GM04504 (cell line): ENCODE results near the gene C11orf68.

Source experiments
- DNase-seq: peaks from one replicate; pipeline ENCODE4 v3.0.0-alpha.2; 2012; ENCODE audit warnings: low read depth

The C11orf68 gene

DNA sequence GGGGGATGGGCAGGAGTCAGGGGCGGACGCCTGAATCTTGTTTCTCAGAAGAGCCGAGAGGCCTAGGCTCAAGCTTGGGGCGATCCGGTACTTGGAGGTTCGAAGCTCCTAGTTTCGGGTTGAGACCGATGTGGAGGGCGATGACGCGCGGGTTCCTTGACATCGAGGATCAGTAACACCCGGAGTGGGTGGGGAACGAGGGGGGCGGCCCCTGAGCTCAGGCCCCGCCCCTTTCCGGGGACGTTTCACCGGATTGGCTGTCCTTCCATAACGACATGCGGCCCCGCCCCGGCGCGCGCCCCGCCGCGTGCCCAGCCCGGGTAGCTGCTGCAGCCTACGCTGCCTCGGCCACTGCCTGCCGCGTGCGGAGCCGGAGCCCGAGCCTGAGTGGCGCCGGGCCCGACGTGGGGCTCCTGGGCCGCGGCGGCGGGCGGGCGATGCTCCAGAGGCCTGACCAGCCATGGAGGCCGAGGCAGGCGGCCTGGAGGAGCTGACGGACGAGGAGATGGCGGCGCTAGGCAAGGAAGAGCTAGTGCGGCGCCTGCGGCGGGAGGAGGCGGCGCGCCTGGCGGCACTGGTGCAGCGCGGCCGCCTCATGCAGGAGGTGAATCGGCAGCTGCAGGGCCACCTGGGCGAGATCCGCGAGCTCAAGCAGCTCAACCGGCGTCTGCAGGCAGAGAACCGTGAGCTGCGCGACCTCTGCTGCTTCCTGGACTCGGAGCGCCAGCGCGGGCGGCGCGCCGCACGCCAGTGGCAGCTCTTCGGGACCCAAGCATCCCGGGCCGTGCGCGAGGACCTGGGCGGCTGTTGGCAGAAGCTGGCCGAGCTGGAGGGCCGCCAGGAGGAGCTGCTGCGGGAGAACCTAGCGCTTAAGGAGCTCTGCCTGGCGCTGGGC, 28.3 kb downstream of the C11orf68 start, which contains the start of gene CCDC85B:
TSS of gene CCDC85B (plus strand) at position 350 of the 895 bp plus-strand sequence. CDS start at position 461, 111 bp downstream.
- DNase-seq, result peak; percentile 93

DNA sequence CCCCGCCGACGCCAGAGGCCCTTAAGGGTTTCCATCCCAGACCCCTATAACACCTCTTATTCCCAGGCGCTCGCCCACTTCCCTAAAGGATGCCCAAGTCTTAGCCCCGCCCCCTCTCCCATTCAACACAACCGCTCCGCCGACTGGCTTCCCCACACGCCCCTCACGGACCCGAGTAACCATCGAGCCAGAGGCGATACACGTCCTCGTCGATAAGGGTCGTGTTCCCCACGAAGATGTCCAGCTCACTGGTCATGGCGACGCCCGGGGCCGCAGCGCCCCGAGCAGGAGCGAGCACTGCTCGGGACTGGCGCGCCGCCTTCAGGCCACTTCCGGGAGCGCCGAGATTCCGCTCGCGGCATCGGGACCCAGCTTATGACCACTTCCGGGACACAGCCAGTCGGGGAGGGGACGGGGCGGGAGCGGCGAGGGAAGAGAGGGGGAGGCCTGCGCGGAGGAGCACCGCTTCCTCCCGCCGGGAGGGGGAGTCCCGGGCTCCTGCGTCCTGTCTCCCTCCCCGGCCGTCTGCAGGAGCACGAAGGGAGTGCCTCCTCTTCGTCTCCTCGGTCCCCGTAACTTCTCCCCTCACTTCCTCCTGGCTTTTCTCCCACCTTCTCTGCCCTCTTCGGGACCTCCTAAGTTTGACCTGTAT, 30.6 kb downstream of the C11orf68 start, which contains the start of gene FIBP:
TSS of gene FIBP (minus strand) at position 309 of the 652 bp plus-strand sequence. CDS start at position 256, 53 bp downstream.
- DNase-seq, result peak; percentile 95

DNA sequence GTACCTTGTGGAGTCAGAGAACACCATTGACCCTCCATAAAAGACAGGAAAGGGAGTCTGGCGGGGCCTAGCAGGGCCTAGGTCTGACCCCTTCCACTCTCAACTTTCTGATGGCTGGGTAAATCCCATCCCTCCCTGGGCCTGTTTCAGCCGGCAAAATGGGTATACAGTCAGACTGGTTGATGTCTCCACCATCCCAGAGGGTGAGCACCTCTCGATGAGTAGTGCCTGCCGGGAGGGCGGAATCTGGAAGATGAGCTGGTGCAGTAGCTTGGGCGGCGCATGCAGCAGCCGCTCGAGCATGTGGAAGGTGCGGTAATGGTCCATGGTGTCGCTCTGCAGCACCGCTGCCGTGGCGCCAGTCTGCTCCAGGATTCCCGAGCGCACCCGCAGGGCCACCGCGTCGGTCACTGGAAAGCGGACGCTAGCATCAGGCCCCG, 31.1 kb downstream of the C11orf68 start:
- no peak for DNase-seq

DNA sequence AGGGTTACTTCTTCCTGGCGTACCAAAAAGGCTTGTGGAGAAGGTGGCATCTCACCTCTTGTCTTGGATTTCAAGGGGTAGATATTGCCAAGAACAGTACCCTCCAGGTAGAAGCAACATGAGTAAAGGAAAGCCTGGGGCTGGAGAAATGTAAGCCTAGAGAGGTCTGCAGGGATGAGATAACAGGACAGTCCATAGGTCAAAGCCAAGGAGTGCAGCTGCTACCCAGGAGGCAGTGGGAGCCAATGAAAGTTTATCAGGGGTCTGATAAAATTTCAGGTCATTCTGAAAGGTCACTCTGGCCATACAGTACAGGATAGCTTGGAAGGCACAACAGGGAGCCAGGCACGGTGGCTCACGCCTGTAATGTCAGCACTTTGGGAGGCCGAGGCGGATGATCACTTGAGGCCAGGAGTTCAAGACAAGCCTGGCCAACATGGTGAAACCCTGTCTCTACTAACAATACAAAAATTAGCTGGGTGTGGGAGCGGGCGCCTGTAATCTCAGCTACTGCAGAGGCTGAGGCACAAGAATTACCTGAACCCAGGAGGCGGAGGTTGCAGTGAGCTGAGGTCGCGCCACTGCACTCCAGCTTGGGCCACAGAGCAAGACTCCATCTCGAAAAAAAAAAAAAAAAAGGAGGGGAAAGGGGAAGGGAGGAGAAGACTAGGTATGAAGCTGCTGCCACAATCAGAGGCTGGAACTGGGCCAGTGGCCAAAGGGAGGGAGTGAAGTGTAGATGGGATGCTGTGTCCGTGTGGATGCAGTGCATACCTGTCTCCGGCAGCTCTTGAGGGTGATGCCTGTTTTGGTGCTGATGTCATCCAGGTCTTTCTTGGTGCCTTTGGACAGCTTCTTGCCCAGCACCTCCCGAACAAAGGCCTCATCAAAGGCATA, 31.8 kb downstream of the C11orf68 start:
- DNase-seq, result no peak

DNA sequence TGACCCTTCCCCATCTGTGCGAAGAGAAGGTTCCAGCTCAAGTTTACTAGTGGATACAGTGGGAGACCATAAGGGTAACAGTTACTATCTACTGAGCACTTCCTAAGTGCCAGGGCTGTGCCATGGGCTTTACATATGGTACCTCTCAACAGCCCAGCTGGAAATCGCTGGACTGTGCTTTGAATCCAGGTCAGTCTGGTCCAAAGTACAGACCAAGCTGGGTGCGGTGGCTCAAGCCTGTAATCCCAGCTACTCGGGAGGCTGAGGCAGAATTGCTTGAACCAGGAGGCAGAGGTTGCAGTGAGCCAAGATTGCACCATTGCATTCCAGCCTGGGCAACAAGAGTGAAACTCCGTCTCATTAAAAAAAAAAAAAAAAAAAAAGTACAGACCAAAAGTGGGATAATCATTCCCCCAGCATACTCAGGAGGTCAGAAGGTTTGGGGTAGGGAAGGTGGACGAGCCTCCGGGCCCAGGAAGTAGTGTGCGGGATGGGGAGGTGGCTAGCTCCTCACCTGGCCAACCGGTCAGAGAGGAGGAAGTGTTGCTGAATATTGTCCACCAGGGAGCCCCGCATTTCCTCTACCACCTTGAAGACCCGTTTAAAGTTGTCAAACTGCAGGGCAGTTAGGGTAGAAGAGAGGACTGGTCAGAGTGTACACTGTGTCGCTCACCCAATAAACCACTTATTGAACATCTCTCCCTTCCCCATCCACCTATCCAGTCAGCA, 32.9 kb downstream of the C11orf68 start:
- DNase-seq, result no peak

DNA sequence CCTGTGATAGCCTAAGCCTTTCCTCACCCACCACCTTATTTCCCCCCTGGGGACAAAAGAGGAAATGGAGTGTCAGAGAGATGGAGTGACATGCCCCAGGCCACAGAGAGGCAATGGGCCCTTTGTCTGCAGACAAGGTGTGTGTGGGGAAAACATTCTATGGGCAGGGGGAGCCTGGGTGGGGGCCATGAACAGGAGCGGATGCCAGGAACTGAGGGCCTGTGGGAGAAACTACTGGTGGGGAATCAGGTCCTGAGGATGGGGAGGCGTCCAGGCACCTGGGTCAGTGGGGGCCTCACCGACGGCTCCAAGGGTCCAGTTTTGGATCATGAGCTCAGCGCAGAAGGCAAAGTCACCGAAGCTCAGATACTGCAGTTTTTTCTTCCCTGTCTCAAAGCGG, 33.6 kb downstream of the C11orf68 start:
- no peak for DNase-seq

DNA sequence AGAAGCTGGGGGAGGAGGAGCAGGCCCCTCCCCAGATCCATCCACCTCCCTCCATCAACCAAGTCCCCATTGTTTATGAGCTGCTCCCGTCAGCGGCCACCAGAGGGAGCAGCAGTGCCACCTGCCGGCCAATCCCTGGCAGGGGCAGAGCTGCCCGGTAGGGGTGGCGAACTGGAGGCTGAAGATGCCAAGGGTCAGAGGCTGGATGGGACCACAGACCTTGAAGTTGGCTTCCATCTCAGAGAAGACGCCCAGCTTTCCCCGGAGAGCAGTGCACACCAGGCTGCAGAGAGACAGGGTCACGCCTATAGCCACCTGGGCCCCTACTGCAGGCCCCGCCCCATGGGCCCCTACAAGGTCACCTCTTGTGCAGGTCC, 34.2 kb downstream of the C11orf68 start:
- DNase-seq, result no peak

DNA sequence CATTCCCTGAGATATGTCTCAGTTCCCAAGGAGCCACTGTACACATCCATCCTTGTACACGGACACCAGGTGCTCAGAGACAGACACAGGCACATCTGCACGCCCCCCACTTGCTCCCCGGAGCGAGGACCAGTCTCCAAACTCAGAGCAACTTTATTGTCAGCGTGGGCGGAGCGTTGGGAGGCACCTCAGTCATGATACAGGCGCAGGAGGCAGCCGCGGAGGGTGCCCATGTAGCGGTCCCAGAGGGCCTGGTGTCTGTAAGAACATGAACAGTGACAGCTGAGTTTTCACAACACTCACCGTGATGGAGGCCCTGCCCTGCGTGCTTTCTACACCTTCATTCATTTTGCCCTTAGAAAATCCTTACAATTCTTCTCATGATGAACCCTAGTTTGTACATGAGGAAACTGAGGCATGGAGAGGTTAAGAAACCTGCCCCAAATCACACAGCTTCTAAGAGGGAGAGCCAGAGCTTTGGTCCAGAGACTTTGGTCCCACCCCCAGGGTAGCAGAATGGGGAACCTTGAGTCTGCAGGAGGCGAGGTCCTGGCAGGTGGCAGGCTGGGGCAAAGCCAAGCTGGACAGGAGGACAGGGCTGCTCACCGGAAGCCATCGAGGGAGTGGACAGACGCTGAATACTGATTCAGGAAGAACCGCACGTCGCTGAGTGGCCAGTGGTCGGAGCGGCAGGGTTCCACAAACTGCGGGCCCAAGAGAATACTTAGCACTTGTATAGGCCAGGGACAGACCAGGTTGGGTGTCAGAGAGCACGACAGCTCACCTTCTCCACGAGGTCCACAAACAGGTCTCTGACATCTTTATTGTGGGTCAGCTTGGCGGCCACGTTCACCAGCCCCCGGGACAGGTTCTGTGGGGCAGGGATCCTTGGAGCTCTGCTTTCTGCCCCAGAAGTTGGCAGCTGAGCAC, 34.8 kb downstream of the C11orf68 start:
- DNase-seq, result no peak

DNA sequence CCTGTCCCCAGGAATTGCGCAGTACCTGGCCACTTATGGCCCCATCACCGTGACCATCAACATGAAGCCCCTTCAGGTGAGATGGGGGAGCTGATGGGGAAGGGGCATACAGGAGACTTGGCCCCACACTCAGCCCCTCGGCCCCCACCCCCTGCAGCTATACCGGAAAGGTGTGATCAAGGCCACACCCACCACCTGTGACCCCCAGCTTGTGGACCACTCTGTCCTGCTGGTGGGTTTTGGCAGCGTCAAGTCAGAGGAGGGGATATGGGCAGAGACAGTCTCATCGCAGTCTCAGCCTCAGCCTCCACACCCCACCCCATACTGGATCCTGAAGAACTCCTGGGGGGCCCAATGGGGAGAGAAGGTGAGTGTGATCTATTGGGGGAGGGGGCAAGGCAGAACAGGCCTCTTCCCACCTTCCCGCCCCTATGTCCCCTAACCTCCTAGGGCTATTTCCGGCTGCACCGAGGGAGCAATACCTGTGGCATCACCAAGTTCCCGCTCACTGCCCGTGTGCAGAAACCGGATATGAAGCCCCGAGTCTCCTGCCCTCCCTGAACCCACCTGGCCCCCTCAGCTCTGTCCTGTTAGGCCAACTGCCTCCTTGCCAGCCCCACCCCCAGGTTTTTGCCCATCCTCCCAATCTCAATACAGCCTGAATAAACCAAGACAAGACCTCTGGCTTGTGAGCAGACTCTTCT, 35.7 kb downstream of the C11orf68 start:
- no peak for DNase-seq

DNA sequence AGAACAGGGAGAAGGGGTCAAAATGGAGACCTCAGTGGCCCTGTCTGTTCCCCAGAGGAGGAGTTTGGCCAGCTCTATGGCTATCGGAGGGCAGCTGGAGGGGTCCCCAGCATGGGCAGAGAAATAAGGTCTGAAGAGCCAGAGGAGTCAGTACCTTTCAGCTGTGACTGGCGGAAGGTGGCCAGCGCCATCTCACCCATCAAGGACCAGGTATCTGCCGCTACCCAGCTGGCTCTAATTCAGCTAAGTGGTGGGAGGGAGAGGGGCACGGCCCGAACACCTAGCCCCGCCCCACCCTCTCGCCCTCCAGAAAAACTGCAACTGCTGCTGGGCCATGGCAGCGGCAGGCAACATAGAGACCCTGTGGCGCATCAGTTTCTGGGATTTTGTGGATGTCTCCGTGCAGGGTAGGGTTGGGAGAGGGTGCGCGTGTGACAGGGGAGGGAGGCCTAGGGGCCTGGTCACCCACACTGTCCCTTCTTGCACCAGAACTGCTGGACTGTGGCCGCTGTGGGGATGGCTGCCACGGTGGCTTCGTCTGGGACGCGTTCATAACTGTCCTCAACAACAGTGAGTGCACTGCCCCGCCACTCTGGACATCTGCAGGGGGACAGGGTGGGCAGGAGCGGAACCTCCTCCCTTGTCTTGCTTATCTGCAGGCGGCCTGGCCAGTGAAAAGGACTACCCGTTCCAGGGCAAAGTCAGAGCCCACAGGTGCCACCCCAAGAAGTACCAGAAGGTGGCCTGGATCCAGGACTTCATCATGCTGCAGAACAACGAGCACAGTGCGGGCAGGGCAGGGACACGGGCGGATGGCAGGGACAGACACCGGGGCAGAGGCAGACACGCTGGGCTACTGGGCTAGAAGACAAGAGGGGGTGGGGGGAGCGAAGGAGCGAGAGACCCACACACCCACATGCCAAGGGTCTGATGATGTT, 36.5 kb downstream of the C11orf68 start:
- no peak for DNase-seq

DNA sequence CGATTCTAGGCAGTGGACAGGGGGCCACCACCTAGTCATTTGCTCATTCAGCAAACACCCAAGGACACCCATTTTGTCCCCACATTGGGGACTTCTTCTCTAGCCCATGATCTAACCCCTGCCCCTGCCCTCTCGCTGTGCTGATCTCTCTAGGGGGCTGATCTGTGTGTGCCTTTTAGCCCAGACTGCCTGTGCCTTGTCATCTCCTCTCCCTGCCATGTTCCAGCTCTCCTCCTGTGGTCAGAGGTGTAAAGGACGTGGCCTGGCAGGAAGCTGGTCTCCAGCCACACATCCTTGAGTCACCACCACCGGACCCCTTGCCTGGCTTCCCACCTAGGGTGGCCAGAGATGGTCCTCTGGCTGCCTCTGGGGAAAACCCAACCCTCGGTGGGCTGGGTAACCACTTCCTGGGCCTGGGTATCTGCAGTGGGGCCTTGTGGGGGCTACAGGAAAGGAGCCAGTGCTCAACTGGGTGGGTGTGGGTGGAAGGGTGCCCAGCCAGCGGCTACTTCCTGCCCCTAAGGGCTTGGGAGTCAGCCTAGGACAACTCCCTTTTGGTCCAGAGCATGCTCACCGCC, 37.9 kb downstream of the C11orf68 start:
- DNase-seq, result no peak

DNA sequence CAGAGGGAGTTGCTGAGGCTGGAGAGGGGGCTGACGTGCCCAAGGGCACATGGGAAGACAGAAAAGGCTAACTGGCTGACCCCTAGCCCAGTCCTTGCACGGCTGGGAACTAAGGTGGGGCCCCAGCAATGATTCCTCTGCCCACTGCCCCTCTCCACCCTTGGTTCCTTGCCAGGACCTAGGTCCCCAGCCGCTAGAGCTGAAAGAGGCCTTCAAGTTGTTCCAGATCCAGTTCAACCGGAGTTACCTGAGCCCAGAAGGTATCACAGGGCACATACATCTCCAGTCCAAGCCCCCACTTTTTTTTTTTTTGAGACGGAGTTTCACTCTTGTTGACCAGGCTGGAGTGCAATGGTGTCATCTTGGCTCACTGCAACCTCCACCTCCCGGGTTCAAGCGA, 38.8 kb downstream of the C11orf68 start:
- no peak for DNase-seq

DNA sequence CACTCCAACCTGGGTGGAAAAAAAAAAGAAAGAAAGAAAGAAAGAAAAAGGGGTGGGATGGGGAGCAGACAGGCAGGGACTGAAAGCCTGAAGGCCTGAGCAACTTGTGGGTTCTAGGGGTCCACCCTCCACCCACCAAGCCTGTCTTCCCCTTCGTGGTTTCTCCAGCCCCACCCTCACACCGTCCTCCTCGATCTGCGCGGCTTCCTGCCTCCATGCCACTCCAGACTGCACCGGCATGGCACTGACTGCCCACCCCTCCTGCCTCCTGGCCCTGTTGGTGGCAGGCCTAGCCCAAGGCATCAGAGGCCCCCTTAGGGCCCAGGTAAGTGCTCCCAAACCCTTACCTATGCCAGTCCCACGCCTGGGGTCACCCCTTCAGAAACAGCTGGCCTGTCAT, 39.2 kb downstream of the C11orf68 start, which contains the start of gene CTSW:
TSS of gene CTSW (plus strand) at position 221 of the 400 bp plus-strand sequence. CDS start at position 239, 18 bp downstream.
- DNase-seq, result no peak

DNA sequence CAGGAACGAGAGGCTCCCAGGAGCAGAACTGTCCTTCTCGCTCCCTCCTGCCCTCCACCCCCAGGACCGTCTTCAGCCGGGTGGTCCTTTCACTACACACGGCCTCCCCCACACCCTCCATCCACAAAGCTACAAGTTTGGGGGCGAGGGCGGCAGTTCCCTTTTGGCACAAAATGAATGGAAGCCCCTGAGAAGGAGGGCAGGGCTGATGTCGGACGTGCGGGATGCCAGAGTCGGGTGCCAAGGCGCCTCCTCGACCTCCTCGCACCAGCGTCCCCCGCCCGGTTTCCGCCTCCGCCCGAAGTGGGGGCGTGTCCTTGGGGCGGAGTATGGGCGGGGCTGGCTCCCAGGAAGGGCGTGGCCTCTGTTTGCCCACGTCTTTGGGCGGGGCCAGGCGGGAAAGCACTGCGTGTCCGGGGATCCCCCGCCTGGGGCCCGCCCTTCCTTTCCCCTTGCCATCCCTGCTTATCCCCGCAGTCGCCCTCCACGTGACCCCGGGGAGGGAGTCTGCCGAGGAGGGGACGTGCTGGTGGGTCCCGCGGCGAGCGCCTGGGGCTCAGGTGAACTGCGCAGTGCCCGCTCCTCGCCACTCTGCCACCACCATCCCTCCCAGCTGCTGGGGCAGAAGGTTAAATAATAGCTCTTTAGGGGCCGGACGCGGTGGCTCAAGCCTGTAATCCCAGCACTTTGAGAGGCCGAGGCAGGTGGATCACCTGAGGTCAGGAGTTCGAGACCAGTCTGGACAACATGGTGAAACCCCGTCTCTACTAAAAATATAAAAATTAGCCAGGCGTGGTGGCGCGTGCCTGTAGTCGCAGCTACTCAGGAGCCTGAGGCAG, 45.3 kb downstream of the C11orf68 start:
- DNase-seq, result peak; percentile 87

DNA sequence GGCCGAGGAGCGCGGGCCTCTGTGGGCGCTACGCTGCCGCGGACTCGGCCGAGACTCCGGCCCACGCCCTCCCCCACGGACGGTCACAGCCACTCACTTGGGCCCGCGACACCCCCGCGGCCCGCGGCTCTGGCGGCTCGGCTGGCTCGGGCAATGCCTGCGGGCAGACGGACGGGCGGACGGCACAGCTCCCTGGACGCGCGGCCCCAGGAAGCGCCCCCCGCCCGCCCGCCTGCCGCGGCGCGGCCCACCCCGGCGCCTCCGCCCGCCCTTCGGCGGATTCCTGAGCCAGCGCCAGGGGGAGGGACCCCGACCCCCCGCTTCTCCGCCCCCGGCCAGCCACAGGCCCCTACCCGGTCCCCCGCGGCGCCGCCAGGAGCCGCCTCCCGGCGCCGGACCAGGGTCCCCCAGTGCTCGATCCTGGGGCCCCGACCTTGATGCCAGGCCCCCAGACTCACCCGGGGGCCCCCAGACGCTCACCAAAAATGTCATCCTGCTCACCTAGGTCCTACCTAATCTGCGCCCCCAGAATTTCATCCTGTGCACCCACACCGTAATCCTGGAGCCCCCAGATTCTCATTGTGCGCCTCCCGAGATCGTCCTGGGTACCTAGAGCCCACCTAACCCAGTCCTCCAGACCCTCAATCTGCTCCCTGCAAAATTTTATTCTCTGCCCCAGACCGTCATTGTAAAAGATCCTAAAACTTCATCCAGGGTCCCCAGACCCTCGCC, 46.1 kb downstream of the C11orf68 start, which contains the start of gene EFEMP2:
TSS of gene EFEMP2 (minus strand) at position 215 of the 732 bp plus-strand sequence. CDS start 446 bp downstream, outside the sequence.
- DNase-seq, result no peak
